Measurements from ENCODE around the gene HS3ST1. TPM values are rescaled to one million over a fixed set of nuclear protein-coding genes. Genes with fewer than 3 reads are reported as not detected.

The HS3ST1 gene
- total RNA-seq, 1 experiment from 2014 or later, result not detected

- Histone ChIP-seq H3K4me1 (replicated peaks) (no peaks in the 10 kb centered on the region), H3K27me3 (replicated peaks) (no peaks in the 10 kb centered on the region), H3K9me3 (replicated peaks) (no peaks in the 10 kb centered on the region), H3K36me3 (no peaks in the 10 kb centered on the region), H3K4me3 (no peak overlapping the region), H3K27ac (no peak overlapping the region)
- no peak for DNase-seq (ENCODE audit: low read depth in 1 of 2, low spot score in 2 of 2)
These were observed 74.2 kb downstream of the HS3ST1 start for GRCh38 chr4:11354531-11354930.

GRCh38 chr4:11348449-11349088 is 80.1 kb downstream of the HS3ST1 start:
- Histone ChIP-seq H3K4me1 (replicated peaks) (no peaks in the 10 kb centered on the region), H3K27me3 (replicated peaks) (no peaks in the 10 kb centered on the region), H3K4me3 (no peak overlapping the region), H3K27ac (no peak overlapping the region), H3K36me3 (no peaks in the 10 kb centered on the region), H3K9me3 (replicated peaks) (no peaks in the 10 kb centered on the region)
- no peak for DNase-seq (ENCODE audit: low read depth in 1 of 2, low spot score in 2 of 2)

- Histone ChIP-seq H3K27me3 (replicated peaks) (no peaks in the 10 kb centered on the region), H3K27ac (no peak overlapping the region), H3K4me3 (no peak overlapping the region), H3K36me3 (no peaks in the 10 kb centered on the region), H3K4me1 (replicated peaks) (no peaks in the 10 kb centered on the region), H3K9me3 (replicated peaks) (no peaks in the 10 kb centered on the region)
- DNase-seq (ENCODE audit: low read depth in 1 of 2, low spot score in 2 of 2), result no peak
These were observed 83.8 kb downstream of the HS3ST1 start for GRCh38 chr4:11344916-11345315.

- DNase-seq (ENCODE audit: low read depth in 1 of 2, low spot score in 2 of 2), result no peak
- no peaks in the 10 kb centered on the region for H3K36me3 ChIP-seq
- H3K9me3 ChIP-seq (replicated peaks), result no peaks in the 10 kb centered on the region
- H3K27me3 ChIP-seq (replicated peaks), result no peaks in the 10 kb centered on the region
- H3K4me3 ChIP-seq, result no peak overlapping the region
- H3K27ac ChIP-seq, result no peak overlapping the region
- H3K4me1 ChIP-seq (replicated peaks), result no peaks in the 10 kb centered on the region
These were observed 85.2 kb downstream of the HS3ST1 start for GRCh38 chr4:11343536-11343935.

All from SJSA1 (cell line).